Measurements from ENCODE around the gene NFIB.

Gene NFIB

GRCh38 chr9:14344941-14345353, 31.0 kb upstream of the NFIB start:
- no peak for DNase-seq (ENCODE audit: low read depth)

DNA sequence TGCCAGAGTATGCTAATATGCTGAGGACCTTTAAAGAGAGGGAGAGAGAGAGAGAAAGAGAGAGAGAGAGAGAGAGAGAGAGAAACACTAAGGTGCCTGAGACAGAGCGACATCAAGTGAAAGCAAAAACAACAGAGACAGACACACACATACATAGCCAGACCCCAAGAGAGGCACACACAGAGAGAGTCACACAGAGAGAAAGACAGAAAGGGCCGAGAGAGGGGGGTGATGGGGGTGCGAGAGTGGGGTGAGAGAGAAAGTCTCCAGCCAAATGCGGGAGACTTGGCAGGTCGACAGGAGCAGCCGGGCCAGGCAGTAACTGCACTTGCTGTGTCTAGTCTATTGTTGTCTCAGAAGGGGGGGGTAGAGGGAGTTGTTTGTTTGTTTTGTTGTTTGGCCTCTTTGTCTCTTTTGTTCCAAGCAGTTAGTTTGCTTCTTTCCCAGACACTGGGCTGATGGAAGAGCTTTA, 30.1 kb upstream of the NFIB start:
- no peak for DNase-seq (ENCODE audit: low read depth)

GRCh38 chr9:14343261-14344031, 29.5 kb upstream of the NFIB start:
- no peak for DNase-seq (ENCODE audit: low read depth)

DNA sequence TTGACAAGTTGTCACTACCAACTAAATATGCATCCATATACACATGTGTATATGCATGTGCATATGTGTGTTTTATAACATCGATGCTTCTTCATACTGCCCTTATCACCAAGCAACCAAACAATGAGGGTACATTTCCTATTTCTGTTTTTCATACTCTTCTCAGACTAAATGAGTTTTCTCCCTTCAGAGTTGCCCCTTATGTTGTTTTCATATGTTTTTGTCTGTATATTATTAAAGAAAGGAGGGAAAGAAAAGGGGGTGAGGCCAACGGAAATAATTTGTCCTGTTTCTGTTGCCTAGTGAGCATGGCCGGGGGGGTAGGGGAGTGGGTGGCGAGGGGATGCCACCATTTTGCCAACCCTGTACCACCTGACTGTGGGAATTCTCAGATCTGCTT, 28.8 kb upstream of the NFIB start:
- DNase-seq (ENCODE audit: low read depth): no peak

DNA sequence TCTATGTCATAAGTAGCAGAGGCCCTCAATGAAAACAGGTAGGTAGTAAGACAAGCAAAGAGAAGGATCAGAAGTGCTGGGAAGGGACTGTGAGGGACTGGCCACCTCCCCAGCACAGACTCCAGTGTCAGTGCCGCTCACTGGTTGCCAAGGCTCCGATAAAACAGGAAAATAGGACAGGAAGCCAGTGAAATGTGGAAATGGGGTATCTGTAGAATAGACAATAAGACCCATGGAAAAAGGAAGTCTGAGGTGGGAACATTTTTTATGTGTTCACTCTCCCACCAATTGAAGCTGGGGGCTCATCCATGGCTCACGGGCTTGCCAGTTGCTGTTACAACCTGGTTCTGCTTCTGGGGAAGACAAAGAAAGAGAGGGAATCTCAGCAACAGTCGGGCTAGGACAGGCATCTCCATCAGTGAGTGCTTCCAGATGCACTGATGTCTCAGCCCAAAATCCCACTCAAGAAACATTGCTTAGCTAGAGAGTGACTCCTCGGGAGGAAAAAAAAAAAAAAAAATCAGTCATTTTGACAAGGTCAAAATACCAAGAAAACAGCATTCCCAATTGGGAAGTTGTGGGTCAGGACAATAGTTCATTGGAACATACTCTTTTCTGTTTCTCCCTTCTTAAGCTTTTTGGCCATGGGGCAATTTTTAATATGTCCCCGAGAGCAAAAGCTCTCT, 27.6 kb upstream of the NFIB start:
- DNase-seq (ENCODE audit: low read depth): no peak

DNA sequence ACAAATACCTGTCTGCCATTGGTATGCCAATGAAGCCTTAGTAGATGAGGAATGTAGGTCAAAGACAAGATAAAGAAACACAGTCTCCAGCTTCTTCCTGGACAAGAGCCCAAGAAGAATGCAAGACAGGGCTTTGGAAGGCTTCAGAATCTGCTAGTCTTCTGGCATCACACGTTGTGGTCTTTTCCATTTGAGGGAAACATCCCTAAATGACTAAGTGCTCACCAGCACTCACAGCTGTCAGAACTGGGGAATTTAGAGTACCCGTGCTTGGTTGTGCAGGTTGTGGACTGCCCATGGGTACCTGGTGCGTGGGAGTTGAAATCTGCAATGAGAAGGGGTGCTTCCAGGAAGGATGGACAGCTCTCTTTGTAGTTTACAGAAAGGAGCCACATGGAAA, 27.1 kb upstream of the NFIB start:
- no peak for DNase-seq (ENCODE audit: low read depth)

- DNase-seq (ENCODE audit: low read depth): no peak
These were observed 26.4 kb upstream of the NFIB start for GRCh38 chr9:14340219-14340873.

GRCh38 chr9:14339746-14340145, 25.8 kb upstream of the NFIB start:
- DNase-seq (ENCODE audit: low read depth): no peak

DNA sequence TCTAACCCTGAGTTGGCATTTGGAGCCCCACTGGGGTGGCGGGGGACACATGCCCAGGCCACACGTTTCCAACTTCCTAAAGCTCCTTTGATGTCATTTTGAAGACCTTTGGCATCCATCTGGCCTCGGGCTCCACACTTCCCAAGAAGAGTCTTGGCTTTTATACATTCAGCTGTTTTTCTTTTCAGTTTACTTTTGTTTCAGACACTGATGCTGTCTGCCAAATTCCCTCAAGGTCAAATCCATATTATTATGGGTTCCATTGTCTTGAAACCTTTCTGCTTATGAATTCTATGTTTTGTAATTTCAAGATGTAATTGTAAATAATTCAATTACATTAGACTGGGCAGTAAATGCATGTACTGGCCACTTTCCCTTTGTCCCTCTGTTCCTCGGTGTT, 23.7 kb upstream of the NFIB start:
- no peak for DNase-seq (ENCODE audit: low read depth)

- DNase-seq (ENCODE audit: low read depth): no peak
These were observed 22.3 kb upstream of the NFIB start for GRCh38 chr9:14336244-14336643.

GRCh38 chr9:14331120-14331519, 17.2 kb upstream of the NFIB start:
- DNase-seq (ENCODE audit: low read depth): no peak

GRCh38 chr9:14327036-14327435, 13.1 kb upstream of the NFIB start:
- DNase-seq (ENCODE audit: low read depth): no peak

DNA sequence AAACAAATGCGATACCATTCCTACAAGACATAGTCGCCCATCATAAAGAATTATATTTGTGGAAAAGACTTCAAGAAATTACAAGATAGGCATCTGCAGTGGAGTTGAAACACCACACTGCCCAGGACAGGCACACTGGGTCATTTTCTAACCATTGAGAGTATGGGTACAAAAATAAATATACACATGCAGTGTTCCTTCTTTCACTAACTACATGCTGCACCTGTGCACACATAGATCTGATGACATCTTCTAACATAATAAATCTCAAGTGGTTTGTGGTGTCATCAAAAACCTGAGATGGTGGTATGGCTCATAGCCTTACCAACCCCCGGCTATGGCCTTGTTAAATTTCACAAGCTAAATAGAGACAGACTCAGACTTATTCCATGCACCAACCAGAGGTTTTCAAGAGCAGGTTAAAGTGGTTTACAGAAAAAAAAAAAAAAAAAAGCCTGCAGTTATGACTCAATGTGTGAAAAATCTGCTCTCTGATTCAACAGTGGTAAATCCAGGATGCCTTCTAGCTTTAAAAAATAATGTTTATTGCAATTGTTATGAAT, 12.4 kb upstream of the NFIB start:
- DNase-seq (ENCODE audit: low read depth): no peak

GRCh38 chr9:14325147-14325546, 11.2 kb upstream of the NFIB start:
- DNase-seq (ENCODE audit: low read depth): no peak

GRCh38 chr9:14323985-14324650, 10.2 kb upstream of the NFIB start:
- DNase-seq (ENCODE audit: low read depth): no peak

DNA sequence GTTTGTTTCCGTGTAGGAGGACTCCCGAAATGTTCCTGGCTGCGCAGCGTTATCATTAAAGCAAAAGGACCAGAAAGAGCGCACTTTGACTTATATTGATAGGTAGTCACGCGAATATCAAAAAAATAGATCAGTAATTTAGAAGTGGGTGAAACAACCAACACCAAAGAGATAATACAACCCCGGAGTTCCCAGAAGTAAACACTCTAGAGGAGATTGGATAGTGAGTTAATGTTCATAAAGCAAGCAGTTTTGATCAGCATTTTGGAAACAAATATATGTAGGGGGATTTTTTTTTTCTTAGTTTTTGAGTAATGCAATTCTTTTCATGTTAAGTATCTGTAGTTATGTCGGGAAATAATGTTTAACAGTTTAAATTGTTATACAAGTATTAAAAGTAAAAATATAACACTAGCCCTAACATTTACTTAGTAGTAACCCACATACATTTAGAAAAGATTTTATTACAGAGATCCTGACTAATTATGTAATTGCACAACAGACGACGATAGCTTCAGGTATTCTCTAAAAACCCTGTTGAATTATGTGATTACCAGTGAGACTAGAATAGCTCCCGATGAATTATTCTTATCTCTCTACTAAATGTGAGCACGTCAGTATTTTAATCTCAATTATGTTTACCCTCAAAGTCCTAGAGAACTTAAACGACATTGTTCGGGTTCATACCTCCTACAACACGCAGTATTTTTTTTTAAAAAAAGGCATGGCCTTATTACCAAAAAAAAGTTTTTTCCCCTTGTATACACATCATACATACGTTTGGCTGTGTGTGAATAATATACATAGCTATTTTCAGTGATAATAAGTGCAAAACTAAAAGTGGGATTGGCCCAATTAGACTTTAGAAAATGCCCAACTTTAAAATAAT, 9.4 kb upstream of the NFIB start:
- no peak for DNase-seq (ENCODE audit: low read depth)

GRCh38 chr9:14322211-14323082, 8.5 kb upstream of the NFIB start:
- peak; percentile 42 for DNase-seq (ENCODE audit: low read depth)

GRCh38 chr9:14321517-14322130, 7.7 kb upstream of the NFIB start:
- DNase-seq (ENCODE audit: low read depth): no peak

DNA sequence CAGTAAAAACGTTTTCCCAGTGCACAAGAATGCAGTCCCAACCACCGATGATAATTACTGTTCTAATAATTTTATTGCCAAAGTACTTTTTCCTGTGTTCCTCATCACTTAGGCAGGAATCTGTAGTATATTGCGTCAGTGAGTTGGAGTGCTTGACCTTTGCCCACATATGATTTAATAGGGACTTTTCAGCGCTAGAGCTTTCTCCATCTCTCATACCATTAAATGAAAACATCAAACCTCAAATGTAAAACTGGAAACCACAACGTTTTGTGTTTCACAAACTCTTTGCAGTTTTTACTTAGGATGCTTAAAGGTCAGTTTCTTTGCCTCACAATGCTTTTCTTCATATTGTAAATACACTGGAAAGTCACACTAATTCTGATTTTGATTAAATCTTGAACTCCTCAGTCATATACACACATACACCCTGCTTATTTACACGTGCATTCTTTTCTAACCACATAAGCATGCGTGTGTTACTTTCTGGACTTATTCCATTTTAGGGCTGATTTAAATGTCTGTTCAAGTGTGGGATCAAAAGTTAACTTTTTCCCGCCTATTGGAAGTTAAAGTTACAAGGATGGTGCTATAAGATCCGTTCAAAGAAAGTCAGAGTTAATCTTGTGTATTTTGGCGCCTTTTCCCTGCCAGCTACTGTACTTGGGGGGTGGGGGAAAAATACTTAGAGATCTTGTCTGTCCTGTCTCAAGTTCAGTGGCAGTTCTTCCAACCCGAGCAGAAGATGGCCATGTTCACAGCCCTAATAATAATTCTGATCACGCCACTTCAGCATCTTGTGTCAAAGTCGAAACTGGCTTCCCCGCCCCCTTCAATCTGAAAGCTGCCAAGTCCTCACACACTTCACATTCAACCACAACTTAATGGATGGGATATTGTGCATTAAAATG, 6.6 kb upstream of the NFIB start:
- no peak for DNase-seq (ENCODE audit: low read depth)
